GM19397 (cell line): ENCODE data around the gene FBXO48.
"Not testable (repeated sequence)": the region's sequence is repeated elsewhere in the genome, so short reads cannot be mapped to it uniquely, and the experiment has no call there.

ENCODE experiments used
- ATAC-seq: cut with Tn5 transposase; IDR thresholded peaks from one replicate; pipeline ENCODE4 v1.9.1; 2021; ENCODE audit warnings: mild to moderate bottlenecking, moderate library complexity; ENCODE audit not compliant: unreplicated experiment

The FBXO48 gene, protein sequence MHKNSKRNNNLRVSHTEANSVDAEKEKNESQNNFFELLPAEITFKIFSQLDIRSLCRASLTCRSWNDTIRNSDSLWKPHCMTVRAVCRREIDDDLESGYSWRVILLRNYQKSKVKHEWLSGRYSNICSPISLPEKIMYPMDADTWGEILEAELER

DNA sequence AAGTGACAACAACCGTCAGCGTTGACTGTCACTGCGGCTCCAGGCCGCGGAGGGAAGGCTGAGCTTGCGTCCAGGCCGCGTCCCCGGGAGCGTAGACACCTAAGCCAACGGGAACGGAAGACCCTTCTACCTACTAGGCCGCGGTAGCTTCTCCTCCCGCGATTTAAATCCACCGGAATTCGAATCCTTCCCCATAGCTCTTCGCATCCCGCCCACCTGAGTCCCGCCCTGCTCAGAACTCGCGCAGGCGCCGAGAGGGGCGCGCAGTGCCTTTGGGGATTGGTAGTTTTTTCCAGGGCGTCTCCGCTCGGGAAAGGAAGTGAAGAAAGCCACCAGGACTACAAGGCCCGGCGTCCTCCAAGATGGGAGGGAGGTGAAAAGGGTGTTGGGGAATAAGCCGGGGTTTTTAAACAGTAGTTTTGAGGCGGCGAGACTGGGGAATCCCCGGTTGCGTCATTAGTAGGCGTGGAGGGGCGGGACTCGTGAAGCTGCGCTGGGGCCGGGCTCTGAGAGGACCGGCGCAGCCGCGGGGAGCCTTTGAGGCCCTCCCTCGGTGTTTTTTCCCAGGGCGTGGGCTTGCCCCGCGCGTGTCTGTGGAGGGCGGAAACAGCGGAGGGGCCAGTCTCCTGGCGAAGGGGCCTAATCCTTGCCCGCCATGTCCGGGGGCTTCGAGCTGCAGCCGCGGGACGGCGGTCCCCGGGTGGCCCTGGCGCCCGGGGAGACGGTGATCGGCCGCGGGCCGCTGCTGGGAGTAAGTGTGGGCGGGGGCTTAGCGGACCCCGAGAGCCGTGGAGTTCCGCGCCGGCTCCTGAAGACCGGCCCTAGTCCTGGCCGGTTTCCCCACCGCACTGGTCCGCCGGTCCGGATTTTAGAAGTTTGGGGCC, at the start of gene FBXO48, which contains the start of gene APLF:
Gene FBXO48 (minus strand): TSS at position 218 of the 884 bp plus-strand sequence. CDS start 2,149 bp downstream, outside the sequence.
Gene APLF (plus strand): TSS at position 509 of the 884 bp plus-strand sequence. CDS start 147 bp downstream, at position 656.
- ATAC-seq = peak; percentile 90

DNA sequence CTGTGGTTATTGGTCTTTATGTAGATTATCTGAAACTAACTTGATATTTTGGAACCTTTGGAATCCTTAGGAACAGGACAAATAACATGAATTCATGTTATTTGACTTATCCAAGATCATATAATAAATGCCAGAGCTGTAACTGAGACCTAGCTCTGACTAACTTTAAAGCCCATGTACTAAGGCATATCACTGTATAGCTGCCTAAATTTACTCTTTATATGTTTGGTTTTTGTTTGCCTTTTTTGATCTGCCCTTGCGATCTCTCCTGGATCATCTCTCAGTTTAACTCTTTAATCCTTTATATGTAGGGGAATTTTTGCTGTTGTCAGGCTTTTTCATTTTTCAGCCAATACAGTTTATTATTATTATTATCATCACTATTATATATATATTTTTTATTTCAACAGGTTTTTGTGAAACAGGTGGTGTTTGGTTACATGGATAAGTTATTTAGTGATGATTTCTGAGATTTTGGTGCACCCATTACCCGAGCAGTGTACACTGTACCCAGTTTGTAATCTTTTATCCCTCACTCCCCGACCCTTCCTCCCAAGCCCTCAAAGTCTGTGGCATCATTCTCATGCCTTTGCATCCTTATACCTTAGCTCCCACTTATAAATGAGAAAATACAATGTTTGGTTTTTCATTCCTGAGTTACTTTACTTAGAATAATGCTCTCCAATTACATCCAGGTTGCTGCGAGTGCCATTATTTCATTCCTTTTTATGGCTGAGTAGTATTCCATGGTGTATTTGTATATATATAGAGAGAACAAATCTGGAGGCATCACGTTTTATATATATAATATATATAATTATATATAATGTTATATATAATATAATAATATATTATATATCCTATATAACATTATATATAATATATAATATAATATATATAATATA, 49.2 kb upstream of the FBXO48 start:
- no peak for ATAC-seq

DNA sequence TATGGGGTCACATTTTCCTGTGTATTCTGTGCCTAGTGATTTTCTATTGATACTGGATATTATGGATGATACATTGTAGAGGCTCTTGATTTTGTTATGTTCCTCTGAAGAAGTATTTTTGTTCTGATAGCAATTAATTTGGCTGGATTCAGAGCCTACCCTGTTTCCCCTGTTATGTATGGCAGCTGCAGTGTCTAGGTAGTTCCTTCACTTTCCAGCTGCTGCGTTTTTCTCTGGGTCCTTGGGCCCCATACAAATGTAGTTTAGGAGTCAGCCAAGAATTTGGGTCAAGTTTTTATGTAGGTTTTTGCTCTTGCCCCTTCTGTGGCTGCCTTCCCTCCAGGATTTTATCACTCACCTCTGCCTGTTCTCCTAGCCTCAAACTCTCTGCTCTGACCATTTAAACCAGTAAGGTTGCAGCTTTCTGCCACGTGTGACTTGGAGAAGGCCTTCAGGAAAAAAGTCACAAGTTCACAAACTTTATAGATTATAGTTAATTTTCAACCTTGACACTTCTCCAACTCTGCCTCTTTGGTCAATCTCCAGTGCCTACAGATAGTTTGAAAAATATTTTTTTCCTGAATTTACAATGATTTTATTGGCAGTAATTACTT, 47.3 kb upstream of the FBXO48 start:
- no peak for ATAC-seq

DNA sequence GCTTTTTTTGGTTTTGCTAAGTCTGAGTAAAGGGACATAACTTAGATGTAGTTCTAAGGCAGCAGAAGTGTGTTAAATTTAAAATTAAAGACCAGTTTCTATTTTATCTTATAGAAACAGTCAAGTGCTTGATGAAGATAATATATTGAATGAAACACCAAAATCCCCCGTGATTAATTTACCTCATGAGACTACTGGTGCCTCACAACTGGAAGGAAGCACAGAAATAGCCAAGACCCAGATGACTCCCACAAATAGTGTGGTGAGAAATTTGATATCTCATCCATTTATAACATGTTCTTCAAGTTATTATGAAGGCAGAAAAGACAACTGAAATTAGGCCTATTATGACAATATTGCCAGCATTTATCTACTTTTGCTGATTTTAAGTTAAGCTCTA, 45.9 kb upstream of the FBXO48 start:
- no peak for ATAC-seq

DNA sequence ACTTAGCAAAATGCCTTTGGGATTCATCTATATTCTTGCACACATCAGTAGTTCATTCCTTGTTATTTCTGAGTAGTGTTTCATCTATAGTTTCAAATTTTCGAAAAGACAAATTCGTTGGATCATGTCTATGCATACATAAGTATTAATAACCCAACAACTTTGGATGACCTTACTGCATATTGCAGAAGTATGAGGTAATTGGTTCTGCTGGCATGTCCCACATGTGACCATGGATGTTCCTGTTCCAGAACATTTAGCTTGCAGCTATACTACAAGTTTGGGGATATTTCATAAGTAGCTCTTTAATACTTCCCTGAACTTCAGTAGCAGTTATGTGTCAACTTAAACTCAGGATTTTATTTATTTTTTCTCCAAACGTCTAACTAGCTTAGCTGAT, 45.2 kb upstream of the FBXO48 start:
- no peak for ATAC-seq

DNA sequence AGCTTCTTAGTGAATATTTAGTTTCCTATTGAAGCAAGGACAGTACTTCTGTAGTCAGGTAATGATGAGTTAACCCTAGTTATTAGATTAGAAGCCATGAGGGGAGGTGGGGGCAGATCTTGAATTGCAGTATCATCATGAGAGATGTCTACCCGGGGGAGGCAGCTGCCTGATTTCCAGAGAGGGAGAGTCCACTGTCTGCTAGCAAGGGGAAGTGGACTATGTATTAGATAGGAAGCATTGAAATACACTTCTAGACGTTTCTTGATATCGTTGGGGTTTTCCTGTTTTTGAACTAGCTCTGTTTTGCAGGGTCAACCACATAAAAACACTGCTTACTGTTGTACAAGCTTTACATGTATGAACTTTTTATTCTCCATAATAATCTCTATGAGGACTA, 39.1 kb upstream of the FBXO48 start:
- ATAC-seq = no peak

DNA sequence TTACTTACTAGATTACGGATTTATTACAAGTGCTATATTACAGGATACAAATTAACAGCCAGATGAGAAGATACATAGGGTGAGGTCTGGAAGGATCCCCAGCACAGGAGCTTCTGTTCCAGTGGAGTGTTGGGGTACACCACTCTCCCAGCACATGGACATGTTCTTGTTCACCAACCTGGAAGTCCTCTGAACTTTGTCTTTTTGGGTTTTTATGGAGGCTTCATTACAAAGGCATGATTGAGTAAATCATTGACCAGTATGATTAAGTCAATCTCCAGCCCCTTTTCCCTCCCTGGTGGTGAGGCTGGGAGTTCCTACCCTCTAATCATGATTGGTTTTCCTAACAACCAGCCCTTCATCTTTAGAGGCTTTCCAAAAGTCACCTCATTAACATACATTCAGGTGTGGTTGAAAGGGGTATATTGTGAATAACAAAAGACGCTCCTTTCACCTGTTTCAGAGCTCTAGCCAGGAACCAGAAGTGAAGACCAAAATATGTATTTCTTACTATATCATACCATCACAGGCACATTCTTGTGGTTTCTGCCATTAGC, 38.6 kb upstream of the FBXO48 start:
- no peak for ATAC-seq

DNA sequence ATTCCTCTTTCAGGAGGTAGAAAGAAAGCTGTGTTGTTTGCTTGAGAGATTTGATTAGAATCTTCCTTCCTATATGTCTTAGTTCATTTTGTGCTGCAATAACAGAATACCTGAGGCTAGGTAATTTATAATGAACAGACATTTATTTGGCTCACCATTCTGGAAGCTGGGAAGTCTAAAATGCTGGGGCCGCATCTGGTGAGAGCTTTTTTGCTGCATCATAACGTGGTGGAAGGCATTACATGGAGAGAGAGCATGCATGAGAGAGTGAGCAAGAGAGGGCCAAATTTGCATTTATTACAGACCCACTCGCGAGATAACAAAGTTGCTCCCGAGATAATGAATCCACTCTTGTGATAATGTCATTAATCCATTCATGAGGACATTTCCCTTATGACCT, 34.7 kb upstream of the FBXO48 start:
- no peak for ATAC-seq

DNA sequence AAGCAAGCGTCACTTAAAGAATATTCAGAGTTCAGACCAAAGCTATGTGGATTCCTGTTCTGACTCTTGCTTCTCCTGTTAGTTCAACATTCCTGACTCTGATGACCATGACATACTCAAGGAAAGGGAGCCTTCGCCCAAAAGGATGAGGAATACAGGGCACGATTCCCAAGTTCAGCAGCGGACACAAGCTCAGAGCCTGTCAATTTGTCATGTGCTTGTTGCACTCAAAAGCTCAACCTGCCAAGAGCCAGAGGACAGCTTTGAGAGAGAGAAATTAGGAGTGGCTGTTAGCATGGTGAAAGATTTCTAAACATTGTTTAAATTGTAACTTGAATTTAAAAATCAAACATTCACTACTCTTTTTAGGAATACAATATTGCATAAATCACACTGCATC, 33.6 kb upstream of the FBXO48 start:
- no peak for ATAC-seq

DNA sequence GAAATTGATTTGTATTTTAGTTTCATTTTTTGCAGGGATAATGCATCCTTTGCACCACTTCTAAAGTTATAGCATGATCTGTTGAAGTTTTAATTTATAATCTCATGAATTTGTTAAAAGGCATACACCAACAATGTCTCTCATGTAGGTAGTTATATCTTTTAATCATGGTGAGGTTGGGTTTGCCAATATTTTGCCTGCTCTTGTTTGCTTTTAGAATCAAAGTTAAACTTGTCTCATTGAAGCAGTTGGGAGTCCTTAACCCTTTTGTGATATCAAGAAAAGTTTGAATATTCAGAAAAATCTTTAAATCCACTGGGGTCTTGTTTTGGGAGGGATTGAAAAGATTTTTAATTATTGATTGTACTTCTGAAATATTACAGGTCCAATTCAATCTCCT, 32.0 kb upstream of the FBXO48 start:
- no peak for ATAC-seq

DNA sequence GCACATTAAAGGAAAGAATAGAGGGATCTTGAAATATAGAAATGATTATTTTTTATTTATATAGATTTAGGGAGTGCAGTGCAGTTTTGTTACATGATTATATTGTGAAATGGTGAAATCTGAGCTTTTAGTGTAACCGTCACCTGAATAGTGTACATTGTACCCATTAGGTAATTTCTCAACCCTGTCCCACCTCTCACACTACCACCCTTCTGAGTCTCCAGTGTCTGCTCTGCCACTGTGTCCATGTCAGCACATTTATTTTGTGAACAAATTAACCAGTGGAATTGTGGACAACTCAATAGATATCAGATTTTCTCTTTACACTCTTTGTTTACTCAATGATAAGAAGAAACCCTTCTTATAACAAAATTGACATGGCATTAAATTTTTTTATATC, 24.5 kb upstream of the FBXO48 start:
- ATAC-seq = no peak

DNA sequence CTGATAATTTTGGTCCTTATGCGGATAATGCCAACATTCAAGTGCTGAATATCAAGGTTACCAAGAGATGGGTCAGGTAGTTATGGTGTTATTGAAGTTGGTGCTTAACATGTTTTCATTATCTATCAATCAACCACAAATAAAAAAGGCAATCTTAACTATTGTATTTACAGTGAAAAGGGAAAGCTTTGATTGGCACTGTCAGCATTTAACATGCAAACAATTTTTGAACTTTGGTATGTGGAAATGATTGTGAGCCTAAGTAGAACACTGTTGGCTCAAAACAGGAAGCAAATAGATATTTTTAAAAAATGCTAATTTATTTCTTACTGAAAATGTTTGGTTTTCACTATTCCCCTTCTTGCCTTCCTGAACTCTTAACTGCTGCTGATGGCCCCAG, 22.2 kb upstream of the FBXO48 start:
- ATAC-seq = no peak

DNA sequence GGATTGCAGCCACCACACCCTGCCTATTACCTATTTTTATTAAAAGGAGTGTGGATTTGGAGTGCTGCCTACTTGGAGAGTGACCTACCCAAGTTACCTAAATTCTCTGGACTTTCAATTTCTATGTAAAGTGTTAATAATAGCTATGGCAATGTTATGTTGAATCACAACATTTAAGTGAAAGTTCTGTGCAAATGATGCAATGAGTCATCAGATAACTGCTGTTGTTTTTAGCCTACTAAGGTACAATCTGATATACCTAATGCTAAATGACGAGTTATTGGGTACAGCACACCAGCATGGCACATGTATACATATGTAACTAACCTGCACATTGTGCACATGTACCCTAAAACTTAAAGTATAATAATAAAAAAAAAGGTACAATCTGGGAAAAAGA, 21.5 kb upstream of the FBXO48 start:
- not testable (repeated sequence) for ATAC-seq

DNA sequence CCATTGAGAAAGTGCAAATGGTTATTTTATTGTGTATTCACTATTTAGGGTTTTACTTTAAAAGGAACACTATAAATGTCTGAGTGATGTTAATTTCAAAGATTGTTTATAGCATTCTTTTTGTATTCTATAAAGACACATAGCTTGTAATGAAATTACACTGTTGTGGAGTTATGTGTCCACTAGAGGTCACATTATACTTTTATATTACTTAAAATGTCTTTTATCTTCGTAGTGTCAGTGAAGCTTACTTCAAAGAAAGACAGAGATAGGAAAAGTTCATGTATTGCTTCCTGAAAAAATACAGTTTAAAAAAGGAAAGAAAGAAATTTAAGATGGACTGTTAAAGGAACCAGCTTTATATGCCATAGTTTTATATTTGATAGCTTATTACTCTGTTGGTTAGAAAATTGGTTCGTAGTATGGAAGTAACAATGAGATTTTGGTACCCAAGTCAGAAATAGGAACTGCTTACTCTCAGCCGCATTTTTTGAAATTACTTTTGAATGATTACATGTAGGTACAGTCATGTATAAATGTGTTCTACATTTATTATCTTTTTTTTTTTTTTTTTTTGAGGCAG, 20.8 kb upstream of the FBXO48 start:
- ATAC-seq = no peak

DNA sequence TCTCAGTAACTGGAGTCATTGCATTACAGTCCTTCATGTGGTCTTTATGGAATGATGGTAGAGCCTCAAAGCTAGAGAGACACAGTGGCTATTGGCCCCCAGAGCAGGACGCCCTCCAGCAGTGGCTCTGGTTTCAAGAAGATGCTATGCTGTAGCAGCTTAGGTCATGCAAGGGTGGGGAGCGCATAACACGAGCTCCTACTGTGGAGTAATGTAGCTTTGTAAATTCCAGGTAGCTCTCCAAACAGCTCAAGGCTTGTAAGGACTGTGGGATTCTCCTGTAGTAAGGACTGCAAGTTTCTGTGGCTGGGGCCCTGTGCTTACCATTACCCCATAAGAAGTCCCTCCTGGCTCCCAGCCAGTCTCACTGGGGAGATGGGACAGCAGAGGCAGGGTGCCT, 15.9 kb upstream of the FBXO48 start:
- ATAC-seq = no peak

DNA sequence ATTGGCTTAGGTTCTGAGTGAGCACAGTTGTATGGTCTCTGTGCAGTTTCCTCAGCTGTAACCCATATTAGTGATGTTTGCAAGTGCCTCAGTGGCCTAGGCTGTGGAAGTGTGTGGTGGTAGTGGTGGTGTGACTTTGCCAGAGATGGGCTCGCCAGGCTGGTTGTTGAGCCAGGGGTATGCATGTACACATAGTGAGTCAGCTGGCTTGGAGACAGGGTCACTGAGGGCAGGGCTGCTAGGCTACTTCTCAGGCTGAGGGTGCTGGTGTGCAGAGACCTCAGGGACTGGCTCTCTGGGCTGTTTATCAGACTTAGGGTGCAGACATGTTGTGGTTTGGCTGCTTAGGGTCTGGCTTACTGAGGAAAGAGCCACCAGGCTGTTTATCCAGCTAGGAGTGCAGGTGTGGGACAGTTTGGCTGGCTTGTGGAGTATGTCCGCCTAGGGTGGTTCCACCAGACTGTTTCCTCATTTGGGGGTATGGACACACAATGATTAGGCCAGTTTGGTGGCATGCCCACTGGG, 15.3 kb upstream of the FBXO48 start:
- ATAC-seq = no peak

DNA sequence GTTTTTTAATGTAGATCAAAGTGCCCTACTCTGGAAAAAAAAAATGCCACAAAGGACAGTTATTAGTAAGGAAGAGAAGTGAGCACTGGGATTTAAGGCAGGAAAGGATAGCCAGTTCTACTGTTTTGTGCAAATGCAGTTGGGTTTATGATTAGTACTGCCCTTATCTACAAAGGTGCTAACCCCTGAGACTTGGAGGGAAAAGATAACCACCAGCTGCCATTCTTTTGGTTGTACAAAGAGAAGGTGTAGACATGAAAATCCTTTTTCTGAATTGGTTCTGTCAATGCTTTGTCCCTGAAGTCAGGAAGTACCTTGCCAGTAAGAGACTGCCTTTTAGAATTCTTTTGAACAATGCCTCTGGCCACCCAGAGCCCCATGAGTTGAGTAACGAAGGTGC, 11.6 kb upstream of the FBXO48 start:
- no peak for ATAC-seq

DNA sequence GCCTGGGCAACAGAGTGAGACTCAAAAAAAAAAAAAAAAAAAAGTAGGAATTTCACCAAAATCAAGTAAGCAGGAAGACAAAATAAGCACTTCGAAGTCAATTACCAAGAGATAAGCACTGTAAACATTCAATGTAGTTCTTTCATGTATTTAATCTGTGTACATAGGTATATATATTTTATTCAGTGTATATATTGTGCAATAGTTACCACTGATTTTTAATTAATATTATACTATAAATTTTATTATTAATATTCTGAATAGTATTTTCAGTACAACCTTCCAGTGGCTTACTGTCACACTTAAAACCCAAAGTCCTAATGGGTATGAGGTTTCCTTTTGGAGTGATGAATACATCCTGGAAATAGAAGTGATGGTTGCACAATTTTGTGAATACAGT, 9.4 kb upstream of the FBXO48 start:
- ATAC-seq = no peak

DNA sequence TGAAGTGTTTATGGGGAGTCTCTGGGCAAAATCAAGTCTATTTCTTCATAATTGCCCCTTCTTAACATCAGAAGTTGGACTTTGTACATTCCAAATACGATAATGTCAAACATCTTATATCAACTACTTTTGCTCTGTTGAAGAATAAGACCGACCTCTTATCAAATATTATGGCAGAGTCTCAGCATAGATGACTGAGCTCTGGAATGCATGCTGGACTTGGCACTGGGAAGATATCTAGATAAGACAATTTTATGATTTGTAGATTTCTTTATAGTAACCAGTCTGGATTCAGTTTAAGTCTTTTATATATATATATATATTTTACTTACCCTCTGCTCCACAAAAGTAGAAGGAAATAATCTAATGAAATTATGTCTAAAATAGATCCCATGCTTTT, 8.5 kb upstream of the FBXO48 start:
- no peak for ATAC-seq

DNA sequence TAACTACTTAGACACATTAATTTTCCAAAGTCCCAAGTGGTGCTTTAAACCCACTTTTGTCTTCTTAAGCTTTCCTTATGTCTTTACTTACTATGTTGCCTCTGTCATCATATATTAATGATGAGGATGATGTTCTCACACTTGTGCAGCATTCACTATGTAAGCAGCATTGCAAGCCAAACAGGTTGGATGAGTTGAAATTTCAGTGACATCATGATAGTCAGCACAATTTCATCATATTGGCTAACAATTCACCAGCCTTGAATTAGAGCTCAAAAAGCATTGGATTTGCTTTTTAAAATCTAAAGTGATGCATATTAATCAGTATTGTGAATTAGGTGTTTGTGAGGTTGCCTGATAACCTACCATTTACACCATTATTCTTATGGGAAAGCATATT, 8.0 kb upstream of the FBXO48 start:
- no peak for ATAC-seq
